Stimulated activated naive B cell treated with anti-CD40 and anti-IgM and Interleukin-4, amounts not matched to agents 10 μg/mL and 1 μg/mL and 100 μg/mL, for 72 hours (primary cell): Measurements from ENCODE around the gene ATP4A.

Experiments used
- ATAC-seq, 2 donors: fragments of 150-1000 bp; cut with Tn5 transposase; replicated peaks; 2 replicates each; pipeline ENCODE4 v1.10.0; 2021; ENCODE audit warnings: moderate library complexity in 1 of 2
- DNase-seq: peaks from one replicate; pipeline ENCODE4 v3.0.0; 2021
- H3K27ac Mint-ChIP-seq: one replicate; pipeline ENCODE4 v1.8.0; 2022; ENCODE audit warnings: mild to moderate bottlenecking, mixed read lengths
- H3K27me3 Mint-ChIP-seq, 2 donors: one replicate each; pipeline ENCODE4 v1.8.0; 2022; ENCODE audit warnings: mixed read lengths in 2 of 2
- H3K36me3 Mint-ChIP-seq, 2 donors: one replicate each; pipeline ENCODE4 v1.8.0; 2022; ENCODE audit warnings: mixed read lengths in 2 of 2, mild to moderate bottlenecking in 1 of 2
- H3K4me1 Mint-ChIP-seq, 2 donors: one replicate each; pipeline ENCODE4 v1.8.0; 2022; ENCODE audit warnings: mixed read lengths in 2 of 2, mild to moderate bottlenecking in 1 of 2
- H3K4me3 Mint-ChIP-seq, 2 donors: one replicate each; pipeline ENCODE4 v1.8.0; 2022; ENCODE audit warnings: mild to moderate bottlenecking in 2 of 2, mixed read lengths in 2 of 2, moderate library complexity in 1 of 2
- H3K9me3 Mint-ChIP-seq, 2 donors: one replicate each; pipeline ENCODE4 v1.8.0; 2022; ENCODE audit warnings: mixed read lengths in 2 of 2, mild to moderate bottlenecking in 1 of 2

ATP4A gene

GRCh38 chr19:35587321-35587720 lies 23.9 kb upstream of the ATP4A start:
- no peak overlapping the region for H3K4me3 Mint-ChIP-seq
- ATAC-seq, result no peak
- no peak overlapping the region for H3K27ac Mint-ChIP-seq
- peaks cover 39 to 51% of the 10 kb centered on the region in 2 donors for H3K27me3 Mint-ChIP-seq
- H3K36me3 Mint-ChIP-seq, result no peaks in the 10 kb centered on the region
- DNase-seq, result no peak
- no peaks in the 10 kb centered on the region for H3K4me1 Mint-ChIP-seq
- peaks cover 0 to 2% of the 10 kb centered on the region in 2 donors for H3K9me3 Mint-ChIP-seq

- Mint-ChIP-seq H3K4me1 (no peaks in the 10 kb centered on the region), H3K27me3 (peaks cover 39 to 54% of the 10 kb centered on the region in 2 donors), H3K27ac (no peak within 1 kb of the TSS), H3K4me3 (no peak within 1 kb of the TSS), H3K36me3 (no peaks in the 10 kb centered on the region), H3K9me3 (peaks cover 0 to 2% of the 10 kb centered on the region in 2 donors)
- DNase-seq, result no peak
- peak; percentile 34 to 46 for ATAC-seq
These were observed 22.4 kb upstream of the ATP4A start, which contains the start of gene PMIS2 for GRCh38 chr19:35585848-35586247. PMIS2 (plus strand) TSS chr19:35586173; CDS start chr19:35586260, 87 bp downstream.

GRCh38 chr19:35582760-35583159 lies 19.3 kb upstream of the ATP4A start:
- Mint-ChIP-seq H3K27me3 (peaks cover 31 to 57% of the 10 kb centered on the region in 2 donors), H3K4me3 (no peak overlapping the region), H3K4me1 (no peaks in the 10 kb centered on the region), H3K9me3 (peaks cover 0 to 2% of the 10 kb centered on the region in 2 donors), H3K27ac (no peak overlapping the region), H3K36me3 (no peaks in the 10 kb centered on the region)
- DNase-seq (no peak), ATAC-seq (no peak)

- Mint-ChIP-seq H3K27ac (no peak overlapping the region), H3K9me3 (peaks cover 16 to 17% of the 10 kb centered on the region in 2 donors), H3K36me3 (peaks cover 11 to 18% of the 10 kb centered on the region in 2 donors), H3K27me3 (peaks cover 13 to 37% of the 10 kb centered on the region in 2 donors), H3K4me3 (no peak overlapping the region), H3K4me1 (no peaks in the 10 kb centered on the region)
- DNase-seq (no peak), ATAC-seq (no peak)
These were observed 15.2 kb upstream of the ATP4A start for GRCh38 chr19:35578707-35579106.

GRCh38 chr19:35577918-35578317 lies 14.5 kb upstream of the ATP4A start:
- peaks cover 11 to 18% of the 10 kb centered on the region in 2 donors for H3K36me3 Mint-ChIP-seq
- H3K9me3 Mint-ChIP-seq, result peaks cover 16 to 17% of the 10 kb centered on the region in 2 donors
- H3K27me3 Mint-ChIP-seq, result peaks cover 12 to 29% of the 10 kb centered on the region in 2 donors
- DNase-seq, result no peak
- no peak overlapping the region for H3K4me3 Mint-ChIP-seq
- ATAC-seq, result no peak
- H3K27ac Mint-ChIP-seq, result no peak overlapping the region
- no peaks in the 10 kb centered on the region for H3K4me1 Mint-ChIP-seq

GRCh38 chr19:35571406-35571965 lies 8.0 kb upstream of the ATP4A start:
- Mint-ChIP-seq H3K4me3 (no peak overlapping the region), H3K4me1 (no peaks in the 10 kb centered on the region), H3K27ac (no peak overlapping the region), H3K27me3 (peaks cover 39 to 45% of the 10 kb centered on the region in 2 donors), H3K36me3 (peaks cover 5 to 11% of the 10 kb centered on the region in 2 donors), H3K9me3 (peaks cover 9% of the 10 kb centered on the region in 2 donors)
- ATAC-seq (no peak), DNase-seq (no peak)

GRCh38 chr19:35569281-35569781 lies 5.9 kb upstream of the ATP4A start:
- no peaks in the 10 kb centered on the region for H3K4me1 Mint-ChIP-seq
- peaks cover 44 to 49% of the 10 kb centered on the region in 2 donors for H3K27me3 Mint-ChIP-seq
- no peak for ATAC-seq
- no peaks in the 10 kb centered on the region for H3K9me3 Mint-ChIP-seq
- no peaks in the 10 kb centered on the region for H3K36me3 Mint-ChIP-seq
- no peak overlapping the region for H3K27ac Mint-ChIP-seq
- no peak for DNase-seq
- no peak overlapping the region for H3K4me3 Mint-ChIP-seq

- Mint-ChIP-seq H3K9me3 (no peaks in the 10 kb centered on the region), H3K36me3 (no peaks in the 10 kb centered on the region), H3K27ac (no peak overlapping the region), H3K4me3 (no peak overlapping the region), H3K4me1 (no peaks in the 10 kb centered on the region), H3K27me3 (peaks cover 56 to 66% of the 10 kb centered on the region in 2 donors)
- DNase-seq (no peak), ATAC-seq (no peak)
These were observed 3.3 kb upstream of the ATP4A start for GRCh38 chr19:35566738-35567137.

- H3K9me3 Mint-ChIP-seq, result no peaks in the 10 kb centered on the region
- no peak overlapping the region for H3K4me3 Mint-ChIP-seq
- H3K36me3 Mint-ChIP-seq, result no peaks in the 10 kb centered on the region
- no peak overlapping the region for H3K27ac Mint-ChIP-seq
- ATAC-seq (peak in 1 of 2 donors; percentile 21), DNase-seq (no peak)
- H3K4me1 Mint-ChIP-seq, result no peaks in the 10 kb centered on the region
- peaks cover 57 to 66% of the 10 kb centered on the region in 2 donors for H3K27me3 Mint-ChIP-seq
These were observed 1.8 kb upstream of the ATP4A start for GRCh38 chr19:35565016-35565856.

- no peaks in the 10 kb centered on the region for H3K9me3 Mint-ChIP-seq
- ATAC-seq (no peak), DNase-seq (no peak)
- peaks cover 62 to 71% of the 10 kb centered on the region in 2 donors for H3K27me3 Mint-ChIP-seq
- H3K27ac Mint-ChIP-seq, result no peak overlapping the region
- H3K4me1 Mint-ChIP-seq, result peaks cover 14 to 20% of the 10 kb centered on the region in 2 donors
- no peak overlapping the region for H3K4me3 Mint-ChIP-seq
- H3K36me3 Mint-ChIP-seq, result peaks cover 0 to 3% of the 10 kb centered on the region in 2 donors
These were observed 682 bp downstream of the ATP4A start for GRCh38 chr19:35562776-35563175.

- peaks cover 63 to 71% of the 10 kb centered on the region in 2 donors for H3K27me3 Mint-ChIP-seq
- ATAC-seq (no peak), DNase-seq (no peak)
These were observed 1.1 kb downstream of the ATP4A start for GRCh38 chr19:35562336-35562735.

GRCh38 chr19:35561436-35561835 lies 2.0 kb downstream of the ATP4A start:
- H3K27ac Mint-ChIP-seq, result no peak overlapping the region
- peaks cover 0 to 4% of the 10 kb centered on the region in 2 donors for H3K36me3 Mint-ChIP-seq
- no peaks in the 10 kb centered on the region for H3K9me3 Mint-ChIP-seq
- peaks cover 60 to 73% of the 10 kb centered on the region in 2 donors for H3K27me3 Mint-ChIP-seq
- ATAC-seq (no peak), DNase-seq (no peak)
- no peak overlapping the region for H3K4me3 Mint-ChIP-seq
- peaks cover 17 to 28% of the 10 kb centered on the region in 2 donors for H3K4me1 Mint-ChIP-seq

More at GRCh38 chr19:35562336-35562735, 1.1 kb downstream of the ATP4A start:
- H3K9me3 Mint-ChIP-seq, result no peaks in the 10 kb centered on the region
- no peak overlapping the region for H3K4me3 Mint-ChIP-seq
- peaks cover 0 to 4% of the 10 kb centered on the region in 2 donors for H3K36me3 Mint-ChIP-seq
- peaks cover 15 to 24% of the 10 kb centered on the region in 2 donors for H3K4me1 Mint-ChIP-seq
- no peak overlapping the region for H3K27ac Mint-ChIP-seq

- Mint-ChIP-seq H3K36me3 (peaks cover 0 to 4% of the 10 kb centered on the region in 2 donors), H3K27ac (no peak overlapping the region), H3K4me3 (no peak overlapping the region), H3K9me3 (peaks cover 0 to 3% of the 10 kb centered on the region in 2 donors), H3K4me1 (peaks cover 17 to 28% of the 10 kb centered on the region in 2 donors), H3K27me3 (peaks cover 63 to 80% of the 10 kb centered on the region in 2 donors)
- ATAC-seq (no peak), DNase-seq (no peak)
These were observed 2.8 kb downstream of the ATP4A start for GRCh38 chr19:35560677-35561076.

- peaks cover 60 to 76% of the 10 kb centered on the region in 2 donors for H3K27me3 Mint-ChIP-seq
These were observed 3.2 kb downstream of the ATP4A start for GRCh38 chr19:35560271-35560670.

More at GRCh38 chr19:35560271-35560670, 3.2 kb downstream of the ATP4A start:
- Mint-ChIP-seq H3K4me1 (peaks cover 17 to 28% of the 10 kb centered on the region in 2 donors), H3K27ac (no peak overlapping the region), H3K4me3 (no peak overlapping the region), H3K36me3 (peaks cover 0 to 4% of the 10 kb centered on the region in 2 donors), H3K9me3 (peaks cover 0 to 3% of the 10 kb centered on the region in 2 donors)
- ATAC-seq (no peak), DNase-seq (no peak)
